ENCODE measurements around the gene BASP1.
A peak's percentile ranks its signal among the peaks of the same experiment; 100 is the strongest.
"Not testable (repeated sequence)": the region's sequence is repeated elsewhere in the genome, so short reads cannot be mapped to it uniquely, and the experiment has no call there.

BASP1 gene

DNA sequence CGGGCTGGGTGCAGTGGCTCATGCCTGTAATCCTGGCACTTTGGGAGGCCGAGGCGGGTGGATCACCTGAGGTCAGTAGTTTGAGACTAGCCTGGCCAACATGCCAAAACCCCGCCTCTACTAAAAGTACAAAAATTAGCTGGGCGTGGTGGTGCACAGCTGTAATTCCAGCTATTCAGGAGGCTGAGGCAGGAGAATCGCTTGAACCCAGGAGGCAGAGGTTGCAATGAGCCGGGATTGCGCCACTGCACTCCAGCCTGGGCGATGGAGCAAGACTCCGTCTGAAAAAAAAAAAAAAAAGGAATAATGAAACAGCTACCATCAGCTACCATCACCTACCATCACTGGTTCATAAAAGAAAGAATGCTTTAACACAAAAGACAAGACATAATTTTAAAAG lies 25.9 kb upstream of the BASP1 start:
- not testable (repeated sequence) for DNase-seq (ENCODE audit: low read depth)

- no peak for DNase-seq (ENCODE audit: low read depth)
Observed at GRCh38 chr5:17192191-17192590, 25.2 kb upstream of the BASP1 start.

DNA sequence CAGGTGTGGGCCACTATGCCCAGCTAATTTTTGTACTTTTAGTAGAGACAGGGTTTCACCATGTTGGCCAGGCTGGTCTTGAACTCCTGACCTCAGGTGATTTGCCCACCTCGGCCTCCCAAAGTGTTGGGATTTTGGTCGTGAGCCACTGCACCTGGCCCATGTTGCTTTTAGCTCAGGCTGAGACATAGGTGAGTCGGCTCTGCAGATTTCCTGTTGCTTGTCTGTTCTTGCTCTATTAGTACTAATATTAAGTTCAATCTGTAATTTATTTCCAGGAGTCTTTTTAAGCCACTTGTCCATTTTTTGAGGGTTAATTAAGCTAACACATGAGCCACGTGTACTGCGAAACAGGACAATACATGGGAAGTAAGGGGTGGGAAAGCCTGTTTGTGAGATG lies 21.4 kb upstream of the BASP1 start:
- no peak for DNase-seq (ENCODE audit: low read depth)

- no peak for DNase-seq (ENCODE audit: low read depth)
Observed at GRCh38 chr5:17196697-17197096, 20.7 kb upstream of the BASP1 start.

DNA sequence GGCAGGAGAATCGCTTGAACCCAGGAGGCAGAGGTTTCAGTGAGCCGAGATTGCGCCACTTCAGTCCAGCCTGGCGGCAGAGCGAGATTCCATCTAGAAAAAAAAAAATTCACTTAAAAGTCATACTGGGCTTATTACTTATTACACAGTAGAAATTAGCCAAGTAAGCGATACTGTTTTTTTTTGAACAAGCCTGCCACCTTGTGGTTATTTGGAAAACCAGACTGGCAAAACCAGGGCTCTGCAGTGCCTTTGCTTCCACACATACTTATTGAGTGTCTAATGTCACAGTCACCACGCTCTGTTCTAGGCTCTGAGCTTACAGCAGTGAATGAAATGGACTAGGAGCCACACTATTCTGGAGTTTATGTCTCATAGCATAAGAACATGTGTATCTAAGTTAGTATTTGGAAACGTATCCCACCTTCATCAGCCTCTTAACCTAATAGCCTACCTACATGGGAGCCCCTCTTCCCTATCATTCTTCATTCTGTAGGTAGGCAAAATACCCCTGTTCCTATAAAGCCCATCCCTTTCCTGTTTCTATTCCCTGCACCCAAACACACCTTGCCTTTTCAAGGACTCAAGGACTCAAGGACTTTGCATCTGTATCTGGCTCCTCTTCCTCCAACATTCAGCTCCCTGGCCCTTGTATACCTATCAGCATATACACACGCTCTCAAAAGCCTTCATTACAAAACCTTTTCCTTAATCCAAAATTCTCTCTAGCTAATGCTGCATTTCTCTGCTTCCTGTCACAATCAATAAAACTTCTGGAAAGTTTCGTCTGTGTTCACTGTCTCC lies 13.9 kb upstream of the BASP1 start:
- DNase-seq (ENCODE audit: low read depth): peak; percentile 74

DNA sequence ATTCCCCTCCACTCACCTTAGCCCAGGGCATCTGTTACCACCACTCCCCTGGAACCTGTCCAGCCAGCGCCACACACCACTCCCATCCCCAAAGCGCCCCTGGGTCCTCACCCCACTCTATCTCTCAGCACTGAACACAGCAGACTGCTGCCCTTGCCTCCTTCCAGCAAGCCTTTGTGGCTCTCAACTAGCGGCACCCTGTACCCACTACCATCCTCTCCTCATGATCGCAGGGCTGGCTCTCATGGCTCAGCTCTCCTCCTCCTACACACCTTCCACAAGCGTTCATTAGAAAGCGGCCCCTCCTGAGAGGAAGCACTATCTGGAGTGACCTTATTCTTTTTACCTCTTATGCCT lies 13.3 kb upstream of the BASP1 start:
- no peak for DNase-seq (ENCODE audit: low read depth)

GRCh38 chr5:17206021-17206420 lies 11.4 kb upstream of the BASP1 start:
- no peak for DNase-seq (ENCODE audit: low read depth)

- no peak for DNase-seq (ENCODE audit: low read depth)
Observed at GRCh38 chr5:17212191-17212590, 5.2 kb upstream of the BASP1 start.

DNA sequence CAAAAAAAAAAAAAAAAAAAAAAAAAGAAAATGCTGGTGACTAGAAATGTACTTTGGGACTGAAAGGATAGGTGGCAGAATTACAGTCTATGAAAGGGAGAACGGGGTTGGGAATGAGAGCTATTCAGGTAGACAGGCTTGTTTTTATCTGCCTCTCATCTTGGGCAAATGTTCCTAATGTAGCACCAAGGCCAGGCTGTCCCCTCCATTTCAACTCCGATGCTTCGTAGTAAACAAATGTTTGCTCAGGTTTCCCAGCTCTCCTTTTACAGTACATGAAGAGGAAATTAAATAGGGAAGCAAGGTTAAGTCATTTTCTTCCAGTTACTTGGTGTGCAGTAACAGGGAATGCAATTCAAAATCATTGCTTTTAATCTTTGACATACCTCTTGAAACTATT lies 4.4 kb upstream of the BASP1 start:
- DNase-seq (ENCODE audit: low read depth): no peak

GRCh38 chr5:17213938-17214337 lies 3.5 kb upstream of the BASP1 start:
- DNase-seq (ENCODE audit: low read depth): no peak

GRCh38 chr5:17214893-17215292 lies 2.5 kb upstream of the BASP1 start:
- no peak for DNase-seq (ENCODE audit: low read depth)

DNA sequence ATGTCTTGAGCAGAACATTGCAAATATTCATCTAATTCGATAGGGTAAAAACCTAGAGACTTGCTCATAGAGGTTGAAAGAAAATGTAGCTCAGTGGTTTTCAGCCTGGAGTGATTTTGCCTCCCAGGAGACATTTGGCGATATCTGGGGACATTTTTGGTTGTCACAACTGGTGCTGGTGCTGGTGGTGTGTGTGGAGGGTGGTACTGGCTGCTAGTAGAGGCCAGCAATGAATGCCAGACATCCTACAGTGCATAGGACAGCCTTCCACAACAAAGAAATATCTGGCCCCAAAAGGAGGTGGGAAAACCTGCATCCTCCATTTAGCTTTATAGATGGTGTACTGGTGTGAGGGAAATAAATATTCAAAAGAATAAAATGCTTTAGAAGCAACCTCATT lies 2.1 kb upstream of the BASP1 start:
- no peak for DNase-seq (ENCODE audit: low read depth)

GRCh38 chr5:17216176-17216973 lies 1.1 kb upstream of the BASP1 start:
- peak; percentile 75 for DNase-seq (ENCODE audit: low read depth)

DNA sequence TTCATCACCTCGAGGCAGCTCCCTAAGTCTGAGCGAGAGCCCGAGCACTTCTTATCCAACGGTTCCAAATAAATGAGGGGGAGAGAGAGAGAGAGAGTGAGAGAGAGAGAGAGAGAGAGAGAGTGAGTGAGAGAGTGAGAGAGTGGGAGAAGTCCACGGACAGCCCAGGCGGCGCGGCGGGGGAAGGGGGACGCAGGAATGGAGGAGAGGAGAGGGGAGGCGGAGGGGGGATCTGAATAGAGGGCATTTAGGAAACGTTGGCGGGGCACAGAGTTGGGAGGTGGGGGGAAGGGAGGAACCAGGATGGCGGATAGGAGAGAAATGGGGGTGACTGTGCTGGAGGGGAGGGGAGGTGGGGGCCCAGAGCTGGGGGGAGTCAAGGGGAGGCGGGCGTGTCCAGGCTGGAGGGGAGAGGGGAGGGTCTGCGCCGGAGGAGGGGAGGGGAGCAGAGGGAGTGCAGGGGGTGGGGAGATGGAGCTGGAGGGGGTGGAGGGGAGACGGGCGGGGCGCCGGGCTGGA lies 398 bp upstream of the BASP1 start:
- DNase-seq (ENCODE audit: low read depth): no peak

DNA sequence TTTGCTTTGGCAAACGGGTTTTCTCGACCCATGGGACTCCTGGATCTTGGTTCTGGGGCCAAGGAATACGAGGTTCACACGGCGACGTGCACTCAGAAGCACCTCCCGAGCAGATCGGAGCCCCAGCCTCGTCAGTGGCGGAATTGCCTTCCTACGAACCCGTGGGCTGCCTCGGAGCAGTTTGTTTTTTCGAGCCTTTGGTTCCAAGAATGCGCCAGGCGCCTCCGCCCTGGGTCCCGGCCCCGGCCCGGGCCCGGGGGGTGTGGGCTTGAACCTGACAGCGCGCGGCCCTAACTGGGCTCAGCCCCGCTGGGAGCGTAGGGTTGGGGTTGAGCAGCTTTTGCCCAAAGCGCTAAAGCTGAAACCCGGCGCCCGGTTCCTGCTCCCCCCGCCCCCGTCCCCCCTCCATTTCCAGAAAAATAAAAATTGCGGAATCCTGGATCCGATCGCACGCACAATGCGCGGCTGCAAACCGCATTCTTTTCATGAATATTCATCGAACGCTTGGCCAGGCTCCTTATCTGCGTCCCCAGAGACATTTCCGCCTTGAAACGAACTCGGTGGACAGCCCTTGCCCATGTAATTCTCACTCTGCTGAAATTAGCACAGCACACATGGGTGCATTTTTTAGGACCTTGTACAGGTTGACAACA lies 1.0 kb downstream of the BASP1 start:
- DNase-seq (ENCODE audit: low read depth): peak; percentile 68

GRCh38 chr5:17219006-17219422 lies 1.6 kb downstream of the BASP1 start:
- DNase-seq (ENCODE audit: low read depth): no peak

- DNase-seq (ENCODE audit: low read depth): no peak
Observed at GRCh38 chr5:17219469-17219868, 2.0 kb downstream of the BASP1 start.

GRCh38 chr5:17219992-17220391 lies 2.6 kb downstream of the BASP1 start:
- DNase-seq (ENCODE audit: low read depth): no peak

- no peak for DNase-seq (ENCODE audit: low read depth)
Observed at GRCh38 chr5:17220469-17220868, 3.0 kb downstream of the BASP1 start.

GRCh38 chr5:17221843-17222636 lies 4.6 kb downstream of the BASP1 start:
- no peak for DNase-seq (ENCODE audit: low read depth)

GRCh38 chr5:17222664-17223063 lies 5.2 kb downstream of the BASP1 start:
- no peak for DNase-seq (ENCODE audit: low read depth)
